HepG2 (cell line): ENCODE measurements around the gene TSC22D1.

ENCODE experiments used
- CEBPB ChIP-seq: IDR thresholded peaks from 2 replicates; pipeline ENCODE4 v1.6.1; 2011; ENCODE audit warnings: low read depth, low read length, improper control_type of control experiment, borderline replicate concordance
- CTCF ChIP-seq: sonication (generic); formaldehyde crosslinking; IDR thresholded peaks from 2 replicates; pipeline ENCODE4 v1.5.0; 2020; ENCODE audit warnings: mild to moderate bottlenecking, missing genetic modification reagents, moderate library complexity
- KDM5A ChIP-seq: fragments of 200-600 bp; sonication (generic); IDR thresholded peaks from 2 replicates; pipeline ENCODE4 v1.7.0; 2018; ENCODE audit warnings: antibody characterized with exemption, mild to moderate bottlenecking, low read length, borderline replicate concordance
- SIX4 ChIP-seq: sonication (generic); formaldehyde crosslinking; IDR thresholded peaks from 2 replicates; pipeline ENCODE4 v1.4.0; 2020; ENCODE audit warnings: missing genetic modification reagents
- ZNF234 ChIP-seq: sonication (generic); formaldehyde crosslinking; conservative IDR thresholded peaks from 2 replicates; pipeline ENCODE4 v1.5.1; 2020; ENCODE audit warnings: mild to moderate bottlenecking, missing genetic modification reagents
- TF ChIP-seq, protein P1 (sequence below): IDR thresholded peaks from 2 replicates; pipeline ENCODE4 v1.6.1; 2016; ENCODE audit warnings: low read depth

GRCh38 chr13:44555207-44555606, 20.9 kb downstream of the TSC22D1 start:
- no peak for TF ChIP-seq CEBPB
- no peak for TF ChIP-seq CTCF (CRISPR knock-in tag)
- no peak for TF ChIP-seq KDM5A
- no peak for TF ChIP-seq SIX4 (CRISPR knock-in tag)
- TF ChIP-seq, protein P1, sequence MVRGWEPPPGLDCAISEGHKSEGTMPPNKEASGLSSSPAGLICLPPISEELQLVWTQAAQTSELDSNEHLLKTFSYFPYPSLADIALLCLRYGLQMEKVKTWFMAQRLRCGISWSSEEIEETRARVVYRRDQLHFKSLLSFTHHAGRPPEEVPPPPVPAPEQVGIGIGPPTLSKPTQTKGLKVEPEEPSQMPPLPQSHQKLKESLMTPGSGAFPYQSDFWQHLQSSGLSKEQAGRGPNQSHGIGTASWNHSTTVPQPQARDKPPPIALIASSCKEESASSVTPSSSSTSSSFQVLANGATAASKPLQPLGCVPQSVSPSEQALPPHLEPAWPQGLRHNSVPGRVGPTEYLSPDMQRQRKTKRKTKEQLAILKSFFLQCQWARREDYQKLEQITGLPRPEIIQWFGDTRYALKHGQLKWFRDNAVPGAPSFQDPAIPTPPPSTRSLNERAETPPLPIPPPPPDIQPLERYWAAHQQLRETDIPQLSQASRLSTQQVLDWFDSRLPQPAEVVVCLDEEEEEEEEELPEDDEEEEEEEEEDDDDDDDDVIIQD (CRISPR knock-in tag) = no peak
- TF ChIP-seq ZNF234 = no peak
